HEK293 (cell line): Measurements from ENCODE around the gene ENDOV.

Experiments
- CTCF ChIA-PET: fragments of 350-600 bp; formaldehyde crosslinking; extraction: SDS; loops from one replicate; lab custom pipeline; 2021; ENCODE audit warnings: antibody characterized with exemption; lab: Yijun Ruan, JAX
- POLR2A ChIA-PET: fragments of 300-600 bp; formaldehyde crosslinking; extraction: SDS; loops from one replicate; lab custom pipeline; 2020; ENCODE audit warnings: antibody characterized with exemption, inconsistent platforms; lab: Yijun Ruan, JAX
- H3K27ac ChIP-seq: fragments of 200-500 bp; sonication (Bioruptor generic); 2 replicates; pipeline ENCODE4 v1.5.1; 2014; ENCODE audit warnings: low read depth, low read length, control low read depth, inconsistent platforms; ENCODE audit errors: extremely low read depth
- H3K36me3 ChIP-seq, 2 experiments: fragments of 200-500 bp in 1 of 2; sonication (Bioruptor generic) in 1 of 2; 1 replicate in 1 of 2; 2 replicates in 1 of 2; pipeline ENCODE4 v1.5.1; 2014 to 2017; ENCODE audit warnings: inconsistent platforms in 2 of 2, low read length in 2 of 2; ENCODE audit not compliant: control insufficient read depth in 2 of 2, insufficient read depth in 1 of 2
- H3K4me1 ChIP-seq: fragments of 200-500 bp; sonication (Bioruptor generic); 2 replicates; pipeline ENCODE4 v1.5.1; 2014; ENCODE audit warnings: mild to moderate bottlenecking, low read length, inconsistent platforms; ENCODE audit not compliant: control insufficient read depth, insufficient read depth
- H3K4me3 ChIP-seq: 2 replicates; pipeline ENCODE4 v1.5.1; 2011; ENCODE audit warnings: low read depth, mild to moderate bottlenecking, control low read depth, low read length, moderate library complexity
- H3K9me3 ChIP-seq: fragments of 200-500 bp; sonication (Bioruptor generic); 2 replicates; pipeline ENCODE4 v1.5.1; 2014; ENCODE audit warnings: low read depth, low read length, inconsistent platforms; ENCODE audit not compliant: control insufficient read depth, insufficient read depth
- GLIS1 ChIP-seq: fragments of 450-650 bp; formaldehyde crosslinking; IDR thresholded peaks from 2 replicates; pipeline ENCODE4 v1.5.1; 2016; ENCODE audit warnings: missing biosample characterization, missing genetic modification characterization
- GLIS2 ChIP-seq: fragments of 450-650 bp; formaldehyde crosslinking; IDR thresholded peaks from 2 replicates; pipeline ENCODE4 v1.5.1; 2016; ENCODE audit warnings: missing biosample characterization, missing genetic modification characterization
- OSR2 ChIP-seq: fragments of 450-650 bp; formaldehyde crosslinking; IDR thresholded peaks from 2 replicates; pipeline ENCODE4 v1.5.1; 2016; ENCODE audit warnings: missing biosample characterization, missing genetic modification characterization
- PRDM1 ChIP-seq: fragments of 450-650 bp; formaldehyde crosslinking; IDR thresholded peaks from 2 replicates; pipeline ENCODE4; 2016; ENCODE audit warnings: missing biosample characterization, missing genetic modification characterization
- PRDM10 ChIP-seq: fragments of 450-650 bp; formaldehyde crosslinking; IDR thresholded peaks from 2 replicates; pipeline ENCODE4 v1.5.1; 2016; ENCODE audit warnings: missing biosample characterization, missing genetic modification characterization
- SP2 ChIP-seq: fragments of 450-650 bp; formaldehyde crosslinking; IDR thresholded peaks from 2 replicates; pipeline ENCODE4 v1.5.1; 2016; ENCODE audit warnings: missing biosample characterization, missing genetic modification characterization
- ZBTB20 ChIP-seq: fragments of 450-650 bp; formaldehyde crosslinking; IDR thresholded peaks from 2 replicates; pipeline ENCODE4 v1.5.1; 2016; ENCODE audit warnings: missing biosample characterization, missing genetic modification characterization
- ZBTB8A ChIP-seq: fragments of 450-650 bp; formaldehyde crosslinking; IDR thresholded peaks from 2 replicates; pipeline ENCODE4 v1.5.1; 2016; ENCODE audit warnings: missing biosample characterization, missing genetic modification characterization
- ZFHX2 ChIP-seq: fragments of 450-650 bp; formaldehyde crosslinking; conservative IDR thresholded peaks from 2 replicates; pipeline ENCODE4 v1.5.1; 2016; ENCODE audit warnings: missing biosample characterization, missing genetic modification characterization
- ZIC2 ChIP-seq: fragments of 450-650 bp; formaldehyde crosslinking; IDR thresholded peaks from 2 replicates; pipeline ENCODE4 v1.5.1; 2016; ENCODE audit warnings: missing biosample characterization, missing genetic modification characterization
- ZNF112 ChIP-seq: fragments of 450-650 bp; formaldehyde crosslinking; IDR thresholded peaks from 2 replicates; pipeline ENCODE4 v1.5.0; 2017; ENCODE audit warnings: missing biosample characterization, missing genetic modification characterization
- ZNF114 ChIP-seq: fragments of 450-650 bp; formaldehyde crosslinking; IDR thresholded peaks from 2 replicates; pipeline ENCODE4 v1.5.0; 2017; ENCODE audit warnings: missing biosample characterization, missing genetic modification characterization
- ZNF148 ChIP-seq: fragments of 450-650 bp; formaldehyde crosslinking; IDR thresholded peaks from 2 replicates; pipeline ENCODE4 v1.5.0; 2017; ENCODE audit warnings: missing biosample characterization, missing genetic modification characterization, borderline replicate concordance
- ZNF335 ChIP-seq: fragments of 450-650 bp; formaldehyde crosslinking; conservative IDR thresholded peaks from 2 replicates; pipeline ENCODE4 v1.5.1; 2016; ENCODE audit warnings: missing biosample characterization, missing genetic modification characterization
- ZNF398 ChIP-seq: fragments of 450-650 bp; formaldehyde crosslinking; IDR thresholded peaks from 2 replicates; pipeline ENCODE4 v1.5.1; 2017; ENCODE audit warnings: missing biosample characterization, missing genetic modification characterization
- ZNF404 ChIP-seq: fragments of 450-650 bp; formaldehyde crosslinking; IDR thresholded peaks from 2 replicates; pipeline ENCODE4 v1.5.1; 2017; ENCODE audit warnings: missing biosample characterization, missing genetic modification characterization
- ZNF48 ChIP-seq: fragments of 450-650 bp; formaldehyde crosslinking; IDR thresholded peaks from 2 replicates; pipeline ENCODE4 v1.5.1; 2016; ENCODE audit warnings: missing biosample characterization, missing genetic modification characterization
- ZNF600 ChIP-seq: fragments of 450-650 bp; formaldehyde crosslinking; IDR thresholded peaks from 2 replicates; pipeline ENCODE4 v1.5.1; 2016; ENCODE audit warnings: missing biosample characterization, missing genetic modification characterization
- ZNF658 ChIP-seq: fragments of 450-650 bp; formaldehyde crosslinking; IDR thresholded peaks from 2 replicates; pipeline ENCODE4; 2016; ENCODE audit warnings: missing biosample characterization, missing genetic modification characterization
- ZNF664 ChIP-seq: fragments of 450-650 bp; formaldehyde crosslinking; IDR thresholded peaks from 2 replicates; pipeline ENCODE4 v1.5.1; 2016; ENCODE audit warnings: missing biosample characterization, missing genetic modification characterization
- ZNF670 ChIP-seq: fragments of 450-650 bp; formaldehyde crosslinking; IDR thresholded peaks from 2 replicates; pipeline ENCODE4 v1.5.1; 2016; ENCODE audit warnings: missing biosample characterization, missing genetic modification characterization, low read depth
- ZNF785 ChIP-seq: fragments of 450-650 bp; formaldehyde crosslinking; IDR thresholded peaks from 2 replicates; pipeline ENCODE4 v1.5.1; 2016; ENCODE audit warnings: missing biosample characterization, missing genetic modification characterization
- TF ChIP-seq, protein P1 (sequence below): fragments of 450-650 bp; formaldehyde crosslinking; optimal IDR thresholded peaks from 2 replicates; pipeline ENCODE3; 2016; ENCODE audit warnings: missing biosample characterization, mild to moderate bottlenecking, missing genetic modification characterization
- TF ChIP-seq, protein P2 (sequence below): fragments of 450-650 bp; formaldehyde crosslinking; IDR thresholded peaks from 2 replicates; pipeline ENCODE4 v1.5.1; 2016; ENCODE audit warnings: missing biosample characterization, missing genetic modification characterization
- TF ChIP-seq, protein P3 (sequence below): fragments of 450-650 bp; formaldehyde crosslinking; IDR thresholded peaks from 2 replicates; pipeline ENCODE4 v1.5.1; 2017; ENCODE audit warnings: missing biosample characterization, missing genetic modification characterization

The ENDOV gene

GRCh38 chr17:80449930-80450576 is 35.1 kb downstream of the ENDOV start:
- Histone ChIP-seq H3K9me3 (no peaks in the 10 kb centered on the region), H3K27ac (no peak overlapping the region), H3K36me3 (no peaks in the 10 kb centered on the region), H3K4me3 (no peak overlapping the region), H3K4me1 (peaks cover 11% of the 10 kb centered on the region)
- CTCF ChIA-PET: interaction anchor here (1.0 kb wide), 1 partner anchor 23 kb away, joined by 3 read pairs; no protein-coding TSS in a partner anchor
- POLR2A ChIA-PET: interaction anchor here (1.3 kb wide), 1 partner anchor 23 kb away, joined by 3 read pairs; no protein-coding TSS in a partner anchor
- TF ChIP-seq ZNF48: no peak
- TF ChIP-seq ZNF335 (tag by site-specific recombination): peak; percentile 47; the same call in 1 of the 2 replicates
- no peak for TF ChIP-seq PRDM1 (tag by site-specific recombination)
- TF ChIP-seq ZIC2 (tag by site-specific recombination): peak; percentile 16; the same call in 1 of the 2 replicates
- TF ChIP-seq ZNF148 (tag by site-specific recombination): no peak
- no peak for TF ChIP-seq PRDM10 (tag by site-specific recombination)
- TF ChIP-seq ZNF600 (tag by site-specific recombination): peak; percentile 52; the same call in 1 of the 2 replicates
- peak; percentile 47; the same call in 1 of the 2 replicates for TF ChIP-seq ZNF398
- no peak for TF ChIP-seq ZNF112
- TF ChIP-seq, protein P1, sequence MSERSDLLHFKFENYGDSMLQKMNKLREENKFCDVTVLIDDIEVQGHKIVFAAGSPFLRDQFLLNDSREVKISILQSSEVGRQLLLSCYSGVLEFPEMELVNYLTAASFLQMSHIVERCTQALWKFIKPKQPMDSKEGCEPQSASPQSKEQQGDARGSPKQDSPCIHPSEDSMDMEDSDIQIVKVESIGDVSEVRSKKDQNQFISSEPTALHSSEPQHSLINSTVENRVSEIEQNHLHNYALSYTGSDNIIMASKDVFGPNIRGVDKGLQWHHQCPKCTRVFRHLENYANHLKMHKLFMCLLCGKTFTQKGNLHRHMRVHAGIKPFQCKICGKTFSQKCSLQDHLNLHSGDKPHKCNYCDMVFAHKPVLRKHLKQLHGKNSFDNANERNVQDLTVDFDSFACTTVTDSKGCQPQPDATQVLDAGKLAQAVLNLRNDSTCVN (tag by site-specific recombination): no peak
- TF ChIP-seq ZNF114 (tag by site-specific recombination): no peak
- TF ChIP-seq, protein P2, sequence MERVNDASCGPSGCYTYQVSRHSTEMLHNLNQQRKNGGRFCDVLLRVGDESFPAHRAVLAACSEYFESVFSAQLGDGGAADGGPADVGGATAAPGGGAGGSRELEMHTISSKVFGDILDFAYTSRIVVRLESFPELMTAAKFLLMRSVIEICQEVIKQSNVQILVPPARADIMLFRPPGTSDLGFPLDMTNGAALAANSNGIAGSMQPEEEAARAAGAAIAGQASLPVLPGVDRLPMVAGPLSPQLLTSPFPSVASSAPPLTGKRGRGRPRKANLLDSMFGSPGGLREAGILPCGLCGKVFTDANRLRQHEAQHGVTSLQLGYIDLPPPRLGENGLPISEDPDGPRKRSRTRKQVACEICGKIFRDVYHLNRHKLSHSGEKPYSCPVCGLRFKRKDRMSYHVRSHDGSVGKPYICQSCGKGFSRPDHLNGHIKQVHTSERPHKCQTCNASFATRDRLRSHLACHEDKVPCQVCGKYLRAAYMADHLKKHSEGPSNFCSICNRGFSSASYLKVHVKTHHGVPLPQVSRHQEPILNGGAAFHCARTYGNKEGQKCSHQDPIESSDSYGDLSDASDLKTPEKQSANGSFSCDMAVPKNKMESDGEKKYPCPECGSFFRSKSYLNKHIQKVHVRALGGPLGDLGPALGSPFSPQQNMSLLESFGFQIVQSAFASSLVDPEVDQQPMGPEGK (tag by site-specific recombination): 0 out of 2 replicates have a peak, but pooled peaks have one; percentile 25
- peak; percentile 68 for TF ChIP-seq ZBTB20 (tag by site-specific recombination)
- no peak for TF ChIP-seq ZNF664 (tag by site-specific recombination)
- no peak for TF ChIP-seq ZNF658
- TF ChIP-seq ZNF670 (tag by site-specific recombination): no peak
- peak; percentile 91 for TF ChIP-seq GLIS1
- no peak for TF ChIP-seq ZNF785 (tag by site-specific recombination)
- peak; percentile 82 for TF ChIP-seq ZFHX2
- TF ChIP-seq SP2 (tag by site-specific recombination): 0 out of 2 replicates have a peak, but pooled peaks have one; percentile 11
- TF ChIP-seq GLIS2 (tag by site-specific recombination): peak; percentile 51; the same call in 1 of the 2 replicates
- TF ChIP-seq ZBTB8A (tag by site-specific recombination): peak; percentile 42; the same call in 1 of the 2 replicates
- TF ChIP-seq, protein P3, sequence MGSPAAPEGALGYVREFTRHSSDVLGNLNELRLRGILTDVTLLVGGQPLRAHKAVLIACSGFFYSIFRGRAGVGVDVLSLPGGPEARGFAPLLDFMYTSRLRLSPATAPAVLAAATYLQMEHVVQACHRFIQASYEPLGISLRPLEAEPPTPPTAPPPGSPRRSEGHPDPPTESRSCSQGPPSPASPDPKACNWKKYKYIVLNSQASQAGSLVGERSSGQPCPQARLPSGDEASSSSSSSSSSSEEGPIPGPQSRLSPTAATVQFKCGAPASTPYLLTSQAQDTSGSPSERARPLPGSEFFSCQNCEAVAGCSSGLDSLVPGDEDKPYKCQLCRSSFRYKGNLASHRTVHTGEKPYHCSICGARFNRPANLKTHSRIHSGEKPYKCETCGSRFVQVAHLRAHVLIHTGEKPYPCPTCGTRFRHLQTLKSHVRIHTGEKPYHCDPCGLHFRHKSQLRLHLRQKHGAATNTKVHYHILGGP (tag by site-specific recombination): peak; percentile 62; the same call in 1 of the 2 replicates
- TF ChIP-seq OSR2 (tag by site-specific recombination): peak; percentile 92
- TF ChIP-seq ZNF404 (tag by site-specific recombination): no peak
